HG03439 (cell line): ENCODE measurements around the gene SFMBT1.

ENCODE experiments used
- ATAC-seq: cut with Tn5 transposase; IDR thresholded peaks from one replicate; pipeline ENCODE4 v1.9.1; 2021; ENCODE audit warnings: mild to moderate bottlenecking, moderate library complexity; ENCODE audit not compliant: unreplicated experiment

SFMBT1 gene

DNA sequence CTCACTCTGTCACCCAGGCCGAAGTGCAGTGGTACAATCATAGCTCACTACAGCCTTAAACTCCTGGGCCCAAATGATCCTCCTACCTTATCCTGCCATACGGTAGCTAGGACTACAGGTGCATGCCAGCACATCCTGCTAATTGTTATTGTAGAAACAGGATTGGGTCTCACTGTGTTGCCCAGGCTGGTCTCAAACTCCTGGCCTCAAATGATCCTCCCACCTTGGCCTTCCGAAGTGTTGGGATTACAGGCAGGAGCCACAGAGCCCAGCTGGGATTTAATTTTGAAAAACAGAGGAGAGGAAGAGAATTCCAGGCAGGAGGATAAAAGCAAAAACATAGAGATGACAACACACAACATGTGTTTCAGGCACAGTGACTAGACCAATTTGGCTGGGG is 40.5 kb downstream of the SFMBT1 start:
- ATAC-seq = no peak

- ATAC-seq = no peak
These were observed 42.6 kb downstream of the SFMBT1 start for GRCh38 chr3:53003320-53003719.

- no peak for ATAC-seq
These were observed 46.9 kb downstream of the SFMBT1 start for GRCh38 chr3:52998771-52999513.

- ATAC-seq = no peak
These were observed 55.2 kb downstream of the SFMBT1 start for GRCh38 chr3:52990637-52991036.

GRCh38 chr3:52986938-52987337 is 58.9 kb downstream of the SFMBT1 start:
- no peak for ATAC-seq

GRCh38 chr3:52986049-52986448 is 59.8 kb downstream of the SFMBT1 start:
- ATAC-seq = no peak

- no peak for ATAC-seq
These were observed 62.0 kb downstream of the SFMBT1 start for GRCh38 chr3:52983828-52984227.

GRCh38 chr3:52983336-52983807 is 62.5 kb downstream of the SFMBT1 start:
- peak; percentile 81 for ATAC-seq

DNA sequence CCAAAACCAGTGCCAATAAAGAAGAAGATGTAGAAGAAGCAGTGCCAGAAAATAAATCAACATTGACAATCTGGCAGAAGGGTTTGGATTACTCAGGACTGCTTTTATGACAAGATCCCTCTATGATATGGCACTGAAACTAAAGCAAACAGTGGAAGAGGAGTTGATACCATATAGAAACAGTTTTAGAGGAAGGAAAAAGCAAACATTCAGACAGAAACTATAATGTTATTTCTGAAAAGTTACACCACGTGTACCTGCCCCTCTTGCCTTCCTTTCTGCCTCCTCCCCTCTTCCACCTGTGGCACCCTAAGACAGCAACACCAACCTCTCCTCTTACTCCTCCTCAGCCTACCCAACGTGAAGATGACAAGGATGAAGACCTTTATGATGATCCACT is 63.0 kb downstream of the SFMBT1 start:
- ATAC-seq = peak; percentile 30

DNA sequence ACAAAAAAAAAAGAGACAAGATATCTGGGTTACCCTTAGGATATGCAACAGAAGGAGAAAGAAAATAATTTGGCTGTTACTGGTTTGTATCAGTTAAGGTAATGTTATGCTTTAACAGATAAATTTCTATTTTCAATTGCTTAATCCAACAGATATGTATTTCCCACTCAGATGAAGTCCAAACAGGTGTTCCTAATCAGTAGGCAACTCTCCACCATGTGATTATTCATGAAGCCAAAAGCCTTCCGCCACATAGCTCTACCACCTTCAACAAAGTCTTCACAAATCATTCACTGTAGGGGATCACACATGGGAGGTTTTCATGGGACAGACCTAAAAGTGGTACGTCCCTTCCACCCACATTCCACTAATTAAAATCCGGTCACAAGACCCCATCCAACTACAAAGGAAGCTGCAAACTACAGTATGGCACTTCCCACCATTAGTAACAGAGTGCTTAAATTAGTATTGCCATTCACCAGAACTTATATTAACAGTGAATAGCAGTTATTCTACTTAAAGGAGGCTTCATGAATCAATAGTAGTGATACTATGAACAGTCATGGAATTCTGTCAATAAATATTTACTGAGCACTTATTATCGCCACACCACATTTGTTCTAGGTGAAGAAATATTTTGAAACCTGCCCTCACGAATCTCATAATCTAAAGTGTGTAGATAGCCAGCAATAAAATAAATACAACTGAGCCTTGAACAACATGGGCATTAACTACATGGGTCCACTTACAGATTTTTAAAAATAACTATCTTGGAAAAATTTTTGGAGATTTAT is 66.5 kb downstream of the SFMBT1 start:
- no peak for ATAC-seq

DNA sequence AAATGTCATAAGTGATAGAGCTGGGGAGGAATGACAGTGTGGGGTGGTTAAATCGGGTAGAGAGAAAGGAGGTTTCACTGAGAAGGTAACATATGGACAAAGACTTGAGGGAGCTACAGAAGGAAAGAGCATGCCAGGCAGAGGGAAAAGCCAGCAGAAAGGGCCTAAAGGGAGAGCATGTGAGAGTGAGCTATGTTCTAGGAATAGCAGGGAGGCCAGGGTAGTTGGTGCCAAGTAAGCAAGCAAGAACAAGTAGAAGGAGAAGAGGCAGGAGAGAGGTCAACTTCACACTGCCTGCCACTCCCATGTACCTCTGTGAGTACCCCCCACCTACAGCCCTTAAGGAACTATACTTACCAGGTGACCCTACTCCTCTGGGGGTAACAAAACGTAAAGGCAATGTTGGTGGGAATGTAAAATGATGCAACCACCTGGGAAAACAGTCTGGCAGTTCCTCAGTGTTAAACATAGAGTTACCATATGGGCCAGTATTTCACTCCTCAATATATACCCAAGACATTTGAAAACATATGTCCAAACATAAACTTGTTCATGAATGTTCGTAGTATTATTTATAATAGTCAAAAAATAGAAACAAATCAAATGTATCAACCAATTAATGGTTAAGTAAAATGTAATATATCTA is 67.6 kb downstream of the SFMBT1 start:
- ATAC-seq = no peak

GRCh38 chr3:52973806-52974205 is 72.1 kb downstream of the SFMBT1 start:
- no peak for ATAC-seq

DNA sequence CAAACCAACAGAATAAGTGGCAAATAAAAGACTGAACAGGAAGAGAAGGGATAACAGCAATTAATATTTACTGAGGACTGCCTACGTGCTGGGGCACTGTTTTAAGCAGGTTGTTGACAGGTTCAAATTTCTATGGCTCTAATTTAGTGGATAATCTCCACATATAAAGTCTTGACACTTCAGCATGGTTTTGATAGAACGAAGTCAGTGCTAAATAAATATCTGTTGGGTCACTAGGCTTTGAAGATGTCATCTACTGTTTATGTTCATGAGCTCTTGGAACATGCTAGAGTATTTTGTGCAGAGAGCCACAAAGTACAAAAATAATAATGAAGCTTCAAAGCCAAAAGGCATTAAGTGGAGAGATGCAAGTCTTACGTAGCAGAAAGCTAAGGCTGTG is 74.0 kb downstream of the SFMBT1 start:
- ATAC-seq = no peak

- no peak for ATAC-seq
These were observed 78.5 kb downstream of the SFMBT1 start for GRCh38 chr3:52967398-52967797.

DNA sequence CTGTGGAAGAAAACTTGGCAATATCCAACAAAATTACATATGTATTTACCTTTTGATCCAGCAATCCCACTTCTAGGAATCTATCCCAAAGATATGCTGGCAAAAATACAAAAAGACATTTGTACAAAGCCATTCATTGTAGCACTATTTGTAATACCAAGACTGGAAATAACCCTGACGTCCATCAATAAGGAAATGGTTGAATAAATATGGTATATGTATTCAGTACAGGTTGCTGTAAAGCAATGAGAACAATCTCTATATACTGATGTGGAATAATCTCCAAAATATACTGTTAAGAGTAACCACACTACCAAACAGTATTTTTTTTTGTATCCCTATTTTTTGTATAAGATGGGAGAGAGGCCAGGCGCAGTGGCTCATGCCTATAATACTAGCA is 83.7 kb downstream of the SFMBT1 start:
- no peak for ATAC-seq

DNA sequence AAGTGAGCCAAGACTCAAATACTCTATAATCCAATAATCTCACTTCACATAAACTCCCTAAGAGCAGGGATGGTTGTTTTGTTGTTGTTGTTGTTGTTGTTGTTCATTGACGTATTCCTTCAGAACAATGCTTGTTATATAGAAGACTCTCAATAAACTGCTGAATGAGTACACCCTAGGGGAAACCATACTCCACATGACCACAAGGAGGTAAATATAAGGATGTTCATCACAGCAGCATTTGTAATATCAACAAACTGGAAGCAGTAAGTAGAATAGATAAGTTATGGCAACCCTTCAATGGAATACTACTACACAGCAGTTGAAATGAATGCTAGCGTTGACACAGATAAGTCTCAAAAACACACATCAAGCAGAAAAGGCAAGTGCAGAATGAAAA is 86.1 kb downstream of the SFMBT1 start:
- no peak for ATAC-seq

DNA sequence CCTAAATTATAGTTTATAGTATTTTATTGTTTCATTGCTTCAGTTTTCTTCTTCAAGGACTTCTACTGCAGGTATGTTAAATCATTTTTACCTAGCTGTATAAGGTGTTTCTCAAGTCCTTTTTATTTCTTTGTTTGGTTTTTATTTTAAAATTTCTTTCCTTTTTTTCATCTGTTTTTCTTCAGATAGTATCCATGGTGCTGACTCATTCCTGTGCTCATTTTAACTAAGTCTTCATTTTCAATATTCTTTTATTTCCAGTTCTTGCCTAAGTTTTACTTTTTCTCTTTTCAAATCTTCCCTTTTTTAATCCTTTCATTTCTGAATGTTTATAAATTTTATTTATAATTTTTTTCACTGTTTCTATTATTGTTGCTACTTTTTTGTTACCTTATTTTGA is 106.3 kb downstream of the SFMBT1 start:
- ATAC-seq = no peak

GRCh38 chr3:52934630-52935530 is 111.0 kb downstream of the SFMBT1 start:
- no peak for ATAC-seq

DNA sequence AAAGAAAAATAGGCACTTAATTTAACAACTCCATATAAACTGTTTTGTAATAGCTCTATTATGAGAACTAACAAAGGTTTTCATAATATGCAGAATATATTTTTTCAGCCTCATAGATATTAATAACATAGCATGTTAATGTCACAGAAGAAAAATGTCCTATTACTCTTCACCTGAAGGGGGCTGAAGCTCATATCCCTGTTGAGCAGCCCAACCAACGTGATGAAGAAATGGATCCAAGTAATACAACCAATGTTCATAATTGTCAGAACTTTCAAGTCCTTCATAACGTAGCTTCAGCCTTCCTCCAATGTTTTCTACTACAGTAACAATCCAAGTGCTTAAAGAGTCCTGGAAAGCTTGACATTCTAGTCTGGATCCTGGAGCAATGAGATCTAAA is 114.0 kb downstream of the SFMBT1 start:
- ATAC-seq = no peak

GRCh38 chr3:52931328-52931727 is 114.5 kb downstream of the SFMBT1 start:
- no peak for ATAC-seq

- ATAC-seq = no peak
These were observed 115.1 kb downstream of the SFMBT1 start for GRCh38 chr3:52930748-52931147.
